ENCODE data around the gene STAG3.
"Not testable (repeated sequence)": the region's sequence is repeated elsewhere in the genome, so short reads cannot be mapped to it uniquely, and the experiment has no call there.

The STAG3 gene

GRCh38 chr7:100174582-100174981 is 3.1 kb upstream of the STAG3 start:
- DNase-seq (ENCODE audit: low read depth in 2 of 2), result no peak

DNA sequence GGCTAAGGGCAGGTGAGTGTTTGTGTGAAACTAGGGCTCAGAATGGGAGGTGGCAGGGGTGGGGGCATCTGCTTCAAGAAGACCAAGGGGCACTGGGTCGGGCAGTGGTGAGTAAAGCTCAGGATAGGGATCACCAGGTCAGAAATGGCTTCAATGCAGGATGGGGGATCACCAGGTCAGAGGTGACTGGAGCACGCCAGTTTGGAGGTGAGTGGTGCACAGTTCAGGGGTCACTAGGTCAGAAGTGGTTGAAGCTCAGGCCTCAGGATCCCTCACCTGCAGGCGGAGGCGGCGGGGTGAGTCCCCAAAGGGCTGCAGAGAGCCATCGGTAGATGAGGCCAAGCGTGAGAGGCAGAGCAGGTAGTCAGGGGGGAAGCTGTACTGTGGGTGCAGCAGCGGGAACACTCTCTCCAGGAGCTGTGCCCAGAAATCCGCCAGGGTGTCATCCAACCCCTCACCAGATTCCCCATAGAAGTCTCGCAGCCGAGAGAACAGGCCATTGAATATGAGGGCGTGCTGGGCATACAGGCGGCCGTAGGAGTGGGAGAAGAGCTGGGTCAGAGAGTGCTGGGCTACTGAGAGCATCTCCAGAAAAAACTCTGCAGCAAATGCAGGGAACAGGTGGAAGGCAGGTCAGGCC is 2.3 kb upstream of the STAG3 start:
- no peak for DNase-seq (ENCODE audit: low read depth in 2 of 2)

GRCh38 chr7:100176096-100177044 is 1.3 kb upstream of the STAG3 start:
- no peak for DNase-seq (ENCODE audit: low read depth in 2 of 2)

GRCh38 chr7:100180084-100180483 is 2.4 kb downstream of the STAG3 start:
- not testable (repeated sequence) for DNase-seq (ENCODE audit: low read depth in 2 of 2)

GRCh38 chr7:100182616-100183015 is 4.9 kb downstream of the STAG3 start:
- not testable (repeated sequence) for DNase-seq (ENCODE audit: low read depth in 2 of 2)

- not testable (repeated sequence) for DNase-seq (ENCODE audit: low read depth in 2 of 2)
Observed at GRCh38 chr7:100183090-100183489, 5.4 kb downstream of the STAG3 start.

- DNase-seq (ENCODE audit: low read depth in 2 of 2), result no peak
Observed at GRCh38 chr7:100185726-100186125, 8.0 kb downstream of the STAG3 start.

GRCh38 chr7:100189061-100189460 is 11.3 kb downstream of the STAG3 start:
- no peak for DNase-seq (ENCODE audit: low read depth in 2 of 2)

GRCh38 chr7:100190048-100190711 is 12.5 kb downstream of the STAG3 start:
- DNase-seq (ENCODE audit: low read depth in 2 of 2), result no peak

GRCh38 chr7:100191775-100192174 is 14.1 kb downstream of the STAG3 start:
- no peak for DNase-seq (ENCODE audit: low read depth in 2 of 2)

DNA sequence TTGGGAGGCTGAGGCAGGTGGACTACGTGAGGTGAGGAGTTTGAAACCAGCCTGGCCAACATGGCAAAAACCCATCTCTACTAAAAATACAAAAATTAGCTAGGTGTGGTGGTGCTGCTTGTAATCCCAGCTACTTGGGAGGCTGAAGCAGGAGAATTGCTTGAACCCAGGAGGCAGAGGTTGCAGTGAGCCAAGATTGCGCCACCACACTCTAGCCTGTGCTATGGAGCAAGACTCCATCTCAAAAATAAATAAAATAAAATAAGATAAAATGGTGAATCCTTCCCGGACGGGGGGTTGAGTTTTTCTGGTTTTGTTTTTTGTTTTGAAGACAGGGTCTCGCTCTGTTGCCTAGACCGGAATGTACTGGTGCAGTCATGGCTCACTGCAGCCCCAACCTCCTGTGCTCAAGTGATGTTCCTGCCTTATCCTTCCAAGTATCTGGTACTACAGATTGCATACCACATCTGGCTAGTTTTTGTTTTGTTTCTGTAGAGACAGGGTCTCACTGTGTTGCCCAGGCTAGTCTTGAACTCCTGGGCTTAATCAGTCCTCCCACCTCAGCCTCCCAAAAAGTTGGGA is 14.7 kb downstream of the STAG3 start:
- DNase-seq (ENCODE audit: low read depth in 2 of 2), result not testable (repeated sequence)

DNA sequence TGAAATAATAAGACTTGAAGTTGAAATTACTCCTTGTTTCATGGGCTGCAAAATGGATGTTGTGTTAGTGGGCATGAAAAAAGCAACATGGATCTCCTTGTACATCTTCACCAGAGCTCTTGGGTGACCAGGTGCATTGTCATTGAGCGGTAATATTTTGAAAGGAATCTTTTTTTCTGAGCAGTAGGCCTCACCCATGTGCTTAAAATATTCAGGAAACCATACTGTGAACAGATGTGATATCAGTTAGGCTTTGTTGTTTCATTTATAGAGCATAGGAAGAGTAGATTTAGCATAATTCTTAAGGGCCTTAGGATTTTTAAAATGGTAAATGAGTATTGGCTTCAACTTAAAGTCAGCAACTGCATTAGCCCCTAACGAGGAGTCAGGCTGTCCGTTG is 15.3 kb downstream of the STAG3 start:
- DNase-seq (ENCODE audit: low read depth in 2 of 2), result no peak

DNA sequence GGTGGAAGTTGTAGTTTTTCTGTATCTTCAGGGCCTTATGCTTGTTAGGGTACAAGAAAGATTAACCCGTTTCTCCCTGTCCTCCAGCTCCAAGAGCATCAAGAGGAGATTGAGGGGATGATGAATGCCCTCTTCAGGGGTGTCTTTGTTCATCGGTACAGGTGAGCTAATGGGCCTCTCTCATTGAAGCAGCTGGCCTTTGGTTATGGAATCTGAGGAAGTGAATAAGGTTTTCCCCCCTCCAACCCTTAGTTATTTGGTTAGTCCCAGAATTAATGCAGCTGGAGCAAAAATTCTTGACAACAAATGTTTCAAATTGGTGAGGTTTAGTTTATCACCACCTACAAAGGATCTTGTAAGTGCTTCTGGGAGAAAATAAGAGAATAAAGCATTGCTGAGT is 17.5 kb downstream of the STAG3 start:
- no peak for DNase-seq (ENCODE audit: low read depth in 2 of 2)

DNA sequence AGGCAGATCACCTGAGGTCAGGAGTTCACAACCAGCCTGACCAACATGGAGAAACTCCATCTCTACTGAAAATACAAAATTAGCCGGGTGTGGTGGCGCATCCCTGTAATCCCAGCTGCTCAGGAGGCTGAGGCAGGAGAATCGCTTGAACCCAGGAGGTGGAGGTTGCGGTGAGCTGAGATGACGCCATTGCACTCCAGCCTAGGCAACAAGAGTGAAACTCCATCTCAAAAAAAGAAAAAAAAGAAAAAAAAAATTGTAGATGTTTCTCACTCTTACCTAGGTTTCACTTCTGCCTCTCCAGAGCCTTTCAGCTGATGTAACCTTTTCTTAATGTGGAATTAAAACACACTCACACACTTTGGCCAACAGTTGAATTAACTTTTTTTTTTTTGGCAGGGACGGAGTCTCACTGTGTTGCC is 18.2 kb downstream of the STAG3 start:
- DNase-seq (ENCODE audit: low read depth in 2 of 2), result not testable (repeated sequence)

DNA sequence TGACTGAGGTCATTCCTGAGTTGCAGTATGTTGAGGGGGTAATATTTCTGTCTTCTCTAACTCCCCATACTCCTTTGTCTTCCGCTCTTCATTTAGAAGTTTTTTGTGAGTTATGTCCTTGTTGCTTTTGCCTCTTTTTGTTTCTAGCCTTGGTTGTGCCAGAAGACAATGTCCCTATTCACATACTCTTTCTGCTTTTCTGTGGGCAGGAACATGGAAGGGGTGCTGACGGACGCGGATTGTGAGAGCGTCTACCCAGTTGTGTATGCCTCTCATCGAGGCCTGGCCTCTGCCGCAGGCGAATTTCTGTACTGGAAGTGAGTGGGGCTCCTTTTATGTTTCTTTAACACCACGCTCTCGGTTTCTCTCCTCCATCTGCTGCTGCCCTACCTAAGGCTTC is 20.5 kb downstream of the STAG3 start:
- no peak for DNase-seq (ENCODE audit: low read depth in 2 of 2)

- no peak for DNase-seq (ENCODE audit: low read depth in 2 of 2)
Observed at GRCh38 chr7:100200693-100201092, 23.0 kb downstream of the STAG3 start.

- no peak for DNase-seq (ENCODE audit: low read depth in 2 of 2)
Observed at GRCh38 chr7:100204454-100204853, 26.7 kb downstream of the STAG3 start.

GRCh38 chr7:100208911-100209408 is 31.2 kb downstream of the STAG3 start:
- no peak for DNase-seq (ENCODE audit: low read depth in 2 of 2)

- DNase-seq (ENCODE audit: low read depth in 2 of 2), result no peak
Observed at GRCh38 chr7:100209493-100209892, 31.8 kb downstream of the STAG3 start.

DNA sequence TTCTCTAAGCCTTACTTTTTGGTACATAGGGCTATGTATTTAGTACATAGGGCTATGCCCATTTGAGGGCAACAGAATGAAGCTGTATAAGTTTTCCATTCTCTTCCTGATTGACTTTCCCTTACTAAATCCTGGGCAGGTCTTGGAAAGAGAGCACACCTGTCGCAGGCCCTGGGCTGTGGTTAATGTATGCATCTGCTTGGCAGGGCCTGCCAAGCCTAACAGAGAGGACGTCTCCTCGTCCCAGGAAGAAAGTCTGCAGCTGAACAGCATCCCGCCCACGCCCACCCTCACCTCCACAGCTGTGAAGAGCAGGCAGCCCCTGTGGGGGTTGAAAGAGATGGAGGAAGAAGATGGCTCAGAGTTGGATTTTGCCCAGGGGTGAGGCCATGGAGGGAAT is 33.1 kb downstream of the STAG3 start:
- DNase-seq (ENCODE audit: low read depth in 2 of 2), result no peak

DNA sequence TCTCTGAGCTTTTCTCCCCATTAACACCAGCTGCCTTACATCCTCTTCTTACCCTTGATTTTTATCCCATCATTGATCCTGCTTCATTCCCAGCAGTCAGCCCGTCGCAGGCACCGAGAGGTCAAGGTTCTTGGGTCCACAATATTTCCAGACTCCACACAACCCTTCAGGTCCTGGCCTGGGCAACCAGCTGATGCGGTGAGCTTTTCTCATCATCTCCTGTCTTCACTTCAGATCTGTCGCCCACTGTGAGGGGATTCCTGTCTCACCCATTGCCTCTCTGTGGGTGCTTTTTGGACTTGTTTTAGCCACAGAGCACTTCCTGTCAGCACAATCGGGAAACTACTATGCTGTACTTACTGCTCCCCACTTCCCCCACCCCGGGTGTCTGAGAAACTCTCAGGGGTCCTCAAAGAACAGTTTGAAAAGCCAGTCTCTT is 33.6 kb downstream of the STAG3 start:
- no peak for DNase-seq (ENCODE audit: low read depth in 2 of 2)

All from stimulated activated CD4-positive, alpha-beta T cell treated with anti-CD3 and anti-CD28 coated beads, Interleukin-1b, Interleukin-23, amount 100 ng/mL, for 4 hours (primary cell).